Ovary (tissue), 3 donors: ENCODE results near the gene SEMA4B.

Experiments
- CTCF ChIP-seq, 3 donors: fragments of 450-650 bp in 2 of 3; fragments of 200-600 bp in 1 of 3; IDR thresholded peaks; one replicate each; pipeline versions ENCODE4 v1.5.1 to v1.8.0; 2016 to 2022; ENCODE audit warnings: antibody characterized with exemption in 3 of 3, mild to moderate bottlenecking in 1 of 3
- POLR2A ChIP-seq: fragments of 450-650 bp; IDR thresholded peaks from one replicate; pipeline ENCODE4 v1.6.1; 2017; ENCODE audit warnings: antibody characterized with exemption, mild to moderate bottlenecking, moderate library complexity
- donor health status: DM: no; HTN: no; CAD: no.

DNA sequence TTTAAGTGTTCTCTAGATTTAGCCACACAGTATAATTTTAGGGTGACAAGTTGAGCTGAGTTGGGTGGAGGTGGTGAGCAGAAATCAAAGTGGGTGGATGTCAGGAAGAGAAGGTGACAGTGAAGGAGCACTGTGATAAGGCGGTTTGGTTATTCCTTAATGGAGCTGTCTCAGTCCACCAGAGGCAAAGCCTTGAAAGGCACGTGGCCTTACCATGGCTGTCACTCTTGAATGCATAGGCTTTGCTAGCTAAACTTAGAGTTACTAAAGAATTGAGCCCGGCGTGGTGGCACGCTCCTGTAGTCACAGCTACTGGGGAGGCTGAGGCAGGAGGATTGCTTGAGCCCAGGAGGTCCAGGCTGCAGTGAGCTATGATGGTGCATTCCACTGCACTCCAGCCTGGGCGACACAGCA lies 47.7 kb downstream of the SEMA4B start:
- TF ChIP-seq POLR2A (no peak), CTCF (IDR thresholded peaks at IDR 0.05) (no peak)
